ENCODE results near the gene C1GALT1. TPM values are rescaled to one million over a fixed set of nuclear protein-coding genes. Genes with fewer than 3 reads are reported as not detected.

The C1GALT1 gene
- polyA plus RNA-seq, 1 donor (not counting 4 experiments of a cell fraction or from before 2014, with no cell fraction given): 44.3 TPM

DNA sequence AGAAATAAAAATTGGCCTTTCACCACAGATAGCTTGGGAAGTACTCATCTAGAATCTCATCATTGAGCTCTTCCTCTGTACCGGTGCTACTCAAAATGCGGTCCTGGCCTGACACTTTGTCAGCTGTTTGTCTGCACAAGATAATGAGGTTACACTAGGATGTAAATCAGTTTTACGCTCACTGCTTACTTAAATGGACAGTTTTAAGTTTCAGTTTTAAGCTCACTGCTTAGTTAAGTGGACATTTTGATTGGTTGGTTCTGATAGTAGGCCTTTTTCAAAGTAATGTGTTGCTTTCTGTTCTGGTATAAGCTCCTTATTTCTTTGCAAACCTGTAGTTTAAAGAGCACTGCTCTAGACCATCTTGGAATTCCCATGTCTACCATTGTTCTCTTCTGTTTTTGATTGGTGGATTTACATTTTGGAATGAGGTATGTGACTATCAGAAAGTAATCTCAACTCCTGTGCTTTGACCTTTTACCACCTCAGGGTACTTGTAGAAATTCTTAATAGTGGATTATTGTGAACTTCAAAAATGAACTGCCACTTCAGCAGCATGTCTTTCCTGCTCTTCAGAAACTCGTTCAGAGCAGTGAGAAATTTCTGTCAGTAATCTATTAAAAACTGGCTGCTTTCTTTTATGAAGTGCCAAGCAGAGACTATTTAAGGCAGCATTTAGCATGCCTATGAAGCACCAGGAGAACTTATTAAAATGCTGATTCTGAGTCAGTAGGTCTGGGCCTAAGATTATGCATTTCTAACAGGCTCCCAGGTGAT, 55.0 kb downstream of the C1GALT1 start:
- Histone ChIP-seq H3K79me2 (ENCODE audit: control insufficient read depth, insufficient read depth, low read length) (peaks cover 3% of the 10 kb centered on the region), H3K9ac (ENCODE audit: control insufficient read depth, extremely low read depth, insufficient read depth, low read length) (no peak overlapping the region), H3K4me3 (ENCODE audit: control insufficient read depth in 2 of 3, extremely low read depth in 1 of 3, insufficient read depth in 2 of 3, low read depth in 1 of 3, low read length in 3 of 3) (no peak overlapping the region), H2AFZ (ENCODE audit: control insufficient read depth, low read length) (no peak overlapping the region), H3K36me3 (ENCODE audit: control insufficient read depth in 2 of 2, extremely low read depth in 1 of 2, insufficient read depth in 2 of 2, low read length in 2 of 2) (peaks cover 3 to 5% of the 10 kb centered on the region in 2 experiments), H3K9me1 (ENCODE audit: control insufficient read depth, extremely low read depth, insufficient read depth, low read length) (no peaks in the 10 kb centered on the region), H3K27me3 (ENCODE audit: control insufficient read depth, extremely low read depth, insufficient read depth, low read length) (no peaks in the 10 kb centered on the region), H3K4me2 (ENCODE audit: control insufficient read depth, extremely low read depth, insufficient read depth, low read depth, low read length) (no peak overlapping the region), H3K27ac (ENCODE audit: control insufficient read depth, insufficient read depth, low read length) (no peak overlapping the region), H4K20me1 (ENCODE audit: control insufficient read depth, extremely low read depth, insufficient read depth, low read length) (no peaks in the 10 kb centered on the region), H3K4me1 (ENCODE audit: control insufficient read depth, extremely low read depth, insufficient read depth, low read length) (peaks cover 10% of the 10 kb centered on the region), H3K9me3 (ENCODE audit: control insufficient read depth, low read depth, low read length) (no peaks in the 10 kb centered on the region)
- TF ChIP-seq, protein P1, sequence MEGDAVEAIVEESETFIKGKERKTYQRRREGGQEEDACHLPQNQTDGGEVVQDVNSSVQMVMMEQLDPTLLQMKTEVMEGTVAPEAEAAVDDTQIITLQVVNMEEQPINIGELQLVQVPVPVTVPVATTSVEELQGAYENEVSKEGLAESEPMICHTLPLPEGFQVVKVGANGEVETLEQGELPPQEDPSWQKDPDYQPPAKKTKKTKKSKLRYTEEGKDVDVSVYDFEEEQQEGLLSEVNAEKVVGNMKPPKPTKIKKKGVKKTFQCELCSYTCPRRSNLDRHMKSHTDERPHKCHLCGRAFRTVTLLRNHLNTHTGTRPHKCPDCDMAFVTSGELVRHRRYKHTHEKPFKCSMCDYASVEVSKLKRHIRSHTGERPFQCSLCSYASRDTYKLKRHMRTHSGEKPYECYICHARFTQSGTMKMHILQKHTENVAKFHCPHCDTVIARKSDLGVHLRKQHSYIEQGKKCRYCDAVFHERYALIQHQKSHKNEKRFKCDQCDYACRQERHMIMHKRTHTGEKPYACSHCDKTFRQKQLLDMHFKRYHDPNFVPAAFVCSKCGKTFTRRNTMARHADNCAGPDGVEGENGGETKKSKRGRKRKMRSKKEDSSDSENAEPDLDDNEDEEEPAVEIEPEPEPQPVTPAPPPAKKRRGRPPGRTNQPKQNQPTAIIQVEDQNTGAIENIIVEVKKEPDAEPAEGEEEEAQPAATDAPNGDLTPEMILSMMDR (optimal IDR thresholded peaks at IDR 0.05 in 1 of 3, IDR thresholded peaks at IDR 0.05 in 1 of 3, conservative IDR thresholded peaks at IDR 0.05 in 1 of 3; ENCODE audit: extremely low read depth in 1 of 3, insufficient read depth in 2 of 3, low read length in 3 of 3): no peak
- TF ChIP-seq EZH2 (IDR thresholded peaks at IDR 0.05; ENCODE audit: low read length): no peak
- dilution Hi-C loops (cut with MboI; ENCODE audit: extremely low pct_ligation_motif_present, low sequenced_read_pairs): no loop called here
- DNase-seq (ENCODE audit: low read depth, low spot score): no peak
- no peak for FAIRE-seq

DNA sequence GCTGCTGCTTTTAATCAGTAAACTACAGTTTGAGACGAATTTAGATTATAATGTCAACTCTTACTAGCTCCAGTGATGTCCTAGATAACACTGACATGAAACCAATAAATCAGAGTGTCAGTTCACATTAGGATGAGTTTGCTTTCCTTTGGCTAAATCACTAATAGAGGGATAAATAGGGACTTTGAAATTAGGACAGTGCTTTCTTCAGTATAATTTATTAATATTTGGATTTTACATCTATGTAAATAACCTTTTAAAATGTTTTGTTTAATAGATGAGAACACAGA, 55.6 kb downstream of the C1GALT1 start:
- Histone ChIP-seq H3K9me1 (ENCODE audit: control insufficient read depth, extremely low read depth, insufficient read depth, low read length) (no peaks in the 10 kb centered on the region), H3K4me3 (ENCODE audit: control insufficient read depth in 2 of 3, extremely low read depth in 1 of 3, insufficient read depth in 2 of 3, low read depth in 1 of 3, low read length in 3 of 3) (no peak overlapping the region), H3K27me3 (ENCODE audit: control insufficient read depth, extremely low read depth, insufficient read depth, low read length) (no peaks in the 10 kb centered on the region), H2AFZ (ENCODE audit: control insufficient read depth, low read length) (no peak overlapping the region), H3K9me3 (ENCODE audit: control insufficient read depth, low read depth, low read length) (no peaks in the 10 kb centered on the region), H3K36me3 (ENCODE audit: control insufficient read depth in 2 of 2, extremely low read depth in 1 of 2, insufficient read depth in 2 of 2, low read length in 2 of 2) (peaks cover 3 to 5% of the 10 kb centered on the region in 2 experiments), H4K20me1 (ENCODE audit: control insufficient read depth, extremely low read depth, insufficient read depth, low read length) (no peaks in the 10 kb centered on the region), H3K4me1 (ENCODE audit: control insufficient read depth, extremely low read depth, insufficient read depth, low read length) (peaks cover 10% of the 10 kb centered on the region), H3K27ac (ENCODE audit: control insufficient read depth, insufficient read depth, low read length) (no peak overlapping the region), H3K79me2 (ENCODE audit: control insufficient read depth, insufficient read depth, low read length) (peaks cover 2% of the 10 kb centered on the region), H3K9ac (ENCODE audit: control insufficient read depth, extremely low read depth, insufficient read depth, low read length) (no peak overlapping the region), H3K4me2 (ENCODE audit: control insufficient read depth, extremely low read depth, insufficient read depth, low read depth, low read length) (no peak overlapping the region)
- FAIRE-seq (no peak), DNase-seq (ENCODE audit: low read depth, low spot score) (no peak)
- TF ChIP-seq, protein P1 (optimal IDR thresholded peaks at IDR 0.05 in 1 of 3, IDR thresholded peaks at IDR 0.05 in 1 of 3, conservative IDR thresholded peaks at IDR 0.05 in 1 of 3; ENCODE audit: extremely low read depth in 1 of 3, insufficient read depth in 2 of 3, low read length in 3 of 3): no peak
- TF ChIP-seq EZH2 (IDR thresholded peaks at IDR 0.05; ENCODE audit: low read length): no peak
- dilution Hi-C loops (cut with MboI; ENCODE audit: extremely low pct_ligation_motif_present, low sequenced_read_pairs): no loop called here

Measured in keratinocyte (primary cell).